HG02870 (cell line): ENCODE results near the gene KCNMA1.

Experiments used
- ATAC-seq: cut with Tn5 transposase; IDR thresholded peaks from one replicate; pipeline ENCODE4 v1.9.1; 2021; ENCODE audit warnings: mild to moderate bottlenecking, moderate library complexity; ENCODE audit not compliant: unreplicated experiment

Gene KCNMA1

GRCh38 chr10:77253556-77254064 lies 384.0 kb downstream of the KCNMA1 start:
- ATAC-seq, result no peak

DNA sequence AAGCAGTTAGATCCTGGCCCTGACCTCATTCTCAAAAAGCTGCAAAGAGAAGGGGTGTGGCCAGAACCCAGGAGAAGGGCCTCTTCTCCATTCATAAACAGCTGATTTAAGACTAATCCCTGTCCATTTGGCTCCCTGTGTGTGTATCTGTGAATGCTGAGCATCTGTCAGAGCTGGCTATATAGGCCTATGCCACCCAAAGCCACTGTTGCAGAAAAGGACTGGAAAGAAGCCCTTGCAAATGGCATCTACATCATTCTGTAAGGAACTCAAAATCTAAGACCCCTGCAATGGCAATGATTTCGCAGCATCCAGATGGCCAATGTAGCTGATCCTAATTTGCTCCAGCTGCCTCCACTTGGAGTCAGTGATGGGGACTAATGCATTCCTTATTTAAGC lies 384.5 kb downstream of the KCNMA1 start:
- no peak for ATAC-seq

GRCh38 chr10:77252380-77253146 lies 385.0 kb downstream of the KCNMA1 start:
- ATAC-seq, result no peak

DNA sequence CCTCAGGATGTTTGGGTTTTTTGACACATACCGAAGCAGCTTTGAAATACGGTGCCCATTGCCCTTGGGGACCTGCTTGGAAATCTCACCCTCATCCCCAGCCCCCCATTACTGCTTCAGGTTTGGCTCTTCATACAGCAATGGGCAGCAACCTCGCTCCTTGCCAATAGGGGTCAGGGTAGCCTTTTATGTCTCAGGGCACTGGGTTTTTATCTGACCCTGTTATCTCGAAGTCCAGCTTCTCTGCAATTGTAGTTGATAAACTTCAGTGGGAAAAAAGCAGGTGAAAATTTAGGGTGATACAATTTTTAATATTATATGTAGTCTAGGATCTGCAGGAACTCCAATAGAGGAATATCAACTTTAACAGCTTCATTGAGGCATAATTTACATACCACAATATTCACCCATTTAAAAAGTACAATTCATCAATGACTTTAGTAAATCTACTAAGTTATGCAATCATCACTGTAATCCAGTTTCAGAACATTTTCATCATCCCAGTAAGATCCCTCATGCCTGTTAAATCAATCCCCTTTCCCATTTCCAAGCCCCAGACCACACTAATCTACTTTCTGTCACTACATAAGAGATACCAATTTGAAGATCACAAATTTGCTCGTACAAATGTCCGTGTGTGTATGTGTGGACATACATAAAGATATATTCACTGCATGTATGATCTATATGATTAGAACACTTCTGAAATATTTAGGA lies 386.2 kb downstream of the KCNMA1 start:
- ATAC-seq, result no peak

DNA sequence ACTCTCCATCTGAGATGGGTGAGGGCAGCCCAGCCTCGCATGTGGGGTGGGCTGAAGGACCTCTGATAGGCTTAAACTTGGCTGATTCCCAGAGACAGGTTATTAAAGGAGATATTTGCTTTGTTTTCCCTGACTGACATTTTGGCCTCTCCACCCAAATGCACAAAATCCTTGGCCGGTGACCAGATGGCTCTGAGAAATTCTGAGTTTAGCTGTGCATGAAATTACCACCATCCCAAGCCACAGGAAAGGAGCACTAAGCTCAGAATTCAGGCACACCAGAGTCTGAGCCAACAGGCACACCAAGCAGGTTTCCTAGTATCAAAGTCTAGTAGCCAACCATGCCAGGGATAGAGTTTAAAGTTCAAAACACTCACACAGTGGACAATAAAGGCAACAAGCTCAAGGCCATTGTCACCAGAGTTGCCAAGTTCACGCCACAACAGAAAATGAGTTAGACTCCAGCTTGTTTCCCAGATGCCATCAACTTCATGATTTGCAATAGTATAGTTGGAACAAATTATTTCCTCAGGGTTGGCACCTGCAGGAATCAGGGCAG lies 387.6 kb downstream of the KCNMA1 start:
- no peak for ATAC-seq

GRCh38 chr10:77248104-77248790 lies 389.4 kb downstream of the KCNMA1 start:
- ATAC-seq, result no peak

GRCh38 chr10:77247031-77247990 lies 390.3 kb downstream of the KCNMA1 start:
- no peak for ATAC-seq

DNA sequence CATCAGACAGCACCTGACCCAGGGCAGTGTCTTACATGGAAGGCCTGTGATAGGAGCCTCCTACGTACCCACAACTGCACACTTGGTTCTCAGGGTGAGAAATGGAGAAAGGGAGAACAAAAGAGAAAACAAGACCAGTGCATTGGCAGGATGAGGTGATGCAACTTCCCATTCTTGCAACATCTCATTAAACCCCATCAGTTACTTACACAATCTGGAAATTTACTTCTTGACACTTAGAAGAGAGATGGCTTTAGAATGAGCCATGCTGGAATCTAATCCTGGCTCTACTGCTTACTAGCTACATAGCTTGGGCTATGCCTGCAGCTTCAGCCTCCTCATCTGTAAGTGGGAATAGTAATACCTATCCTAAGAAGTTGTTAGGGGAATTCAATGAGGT lies 391.7 kb downstream of the KCNMA1 start:
- no peak for ATAC-seq

DNA sequence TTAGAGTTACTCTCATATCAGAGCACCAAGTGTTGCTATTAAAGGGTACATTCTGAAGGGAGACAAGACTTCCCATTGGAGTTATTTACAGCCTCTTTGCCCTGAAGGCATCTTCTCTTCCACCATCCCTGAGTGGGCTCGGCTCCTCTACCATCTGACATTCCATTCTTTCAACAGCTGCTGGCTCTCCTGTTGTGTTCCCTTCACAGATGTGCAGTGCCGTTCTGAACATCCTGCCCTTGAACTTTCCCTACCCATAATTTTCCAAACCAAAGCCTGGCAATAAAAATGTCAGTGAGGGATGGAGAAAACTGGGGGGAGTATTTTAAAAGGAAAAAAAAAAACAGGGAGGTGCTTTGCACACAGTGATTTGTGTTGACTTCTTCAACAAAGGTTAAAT lies 392.9 kb downstream of the KCNMA1 start:
- ATAC-seq, result no peak

DNA sequence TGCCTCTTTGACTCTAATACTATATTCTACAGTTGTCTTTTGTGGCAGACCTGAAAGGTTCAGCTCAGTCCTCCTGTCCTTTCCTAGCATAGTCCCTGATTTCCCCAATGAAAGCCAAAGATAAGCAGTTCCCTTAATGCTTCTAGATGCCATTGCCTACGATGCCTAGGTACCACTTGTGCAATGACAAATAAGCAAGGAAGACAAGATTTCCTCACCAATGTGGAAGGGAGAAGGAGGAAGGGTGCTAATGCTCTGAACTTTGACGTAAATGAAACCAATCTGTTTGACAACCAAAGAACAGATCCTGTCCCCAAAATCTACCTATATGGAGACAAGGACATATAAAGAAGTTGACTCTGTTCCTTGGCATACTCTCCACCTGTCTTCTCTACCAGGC lies 393.3 kb downstream of the KCNMA1 start:
- no peak for ATAC-seq

DNA sequence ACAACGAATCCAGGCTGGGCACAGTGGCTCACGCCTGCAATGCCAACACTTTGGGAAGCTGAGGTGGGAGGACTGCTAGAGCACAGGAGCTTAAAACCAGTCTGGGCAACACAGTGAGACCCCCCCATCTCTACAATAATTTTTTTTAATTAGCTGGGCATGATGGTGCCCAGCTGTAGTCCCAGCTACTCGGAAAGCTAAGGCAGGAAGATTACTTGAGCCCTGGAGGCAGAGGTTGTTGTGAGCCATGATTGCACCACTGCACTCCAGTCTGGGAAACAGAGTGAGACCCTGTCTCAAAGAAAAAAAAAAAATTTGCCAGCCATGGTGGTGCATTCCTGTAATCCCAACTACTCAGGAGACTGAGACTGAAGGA lies 396.3 kb downstream of the KCNMA1 start:
- ATAC-seq, result no peak

DNA sequence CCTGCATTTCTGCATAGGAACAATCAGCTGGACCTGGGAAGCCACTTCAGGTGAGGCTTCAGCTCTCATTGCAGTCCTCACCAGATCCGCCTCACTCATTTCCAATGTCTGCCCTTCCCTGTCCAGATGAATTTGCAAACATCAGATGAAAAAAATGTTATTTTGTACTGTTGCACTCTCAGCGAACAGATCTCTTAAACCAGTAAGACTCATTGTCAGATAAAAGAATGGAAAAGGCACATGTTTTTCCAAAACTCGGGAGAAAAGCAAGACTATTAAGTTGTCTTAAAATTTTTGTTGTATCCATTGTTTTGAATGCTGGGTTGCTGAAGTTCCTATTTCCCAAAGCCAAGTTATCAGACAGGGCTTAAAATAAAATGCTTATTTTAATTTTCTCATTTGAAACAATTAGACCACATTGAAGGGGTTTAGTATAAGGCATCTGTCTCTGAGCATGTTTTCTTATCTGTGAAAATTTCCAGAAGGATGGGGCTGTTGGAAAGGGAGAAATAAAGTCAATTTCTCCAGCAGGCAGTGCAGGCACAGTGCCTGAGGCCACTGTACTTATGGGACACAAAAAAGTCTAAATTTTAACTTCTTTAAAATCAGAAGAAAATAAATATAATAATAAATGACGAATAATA lies 396.8 kb downstream of the KCNMA1 start:
- ATAC-seq, result no peak

GRCh38 chr10:77240041-77240652 lies 397.5 kb downstream of the KCNMA1 start:
- ATAC-seq, result no peak

- no peak for ATAC-seq
These were observed 400.5 kb downstream of the KCNMA1 start for GRCh38 chr10:77237120-77237519.

DNA sequence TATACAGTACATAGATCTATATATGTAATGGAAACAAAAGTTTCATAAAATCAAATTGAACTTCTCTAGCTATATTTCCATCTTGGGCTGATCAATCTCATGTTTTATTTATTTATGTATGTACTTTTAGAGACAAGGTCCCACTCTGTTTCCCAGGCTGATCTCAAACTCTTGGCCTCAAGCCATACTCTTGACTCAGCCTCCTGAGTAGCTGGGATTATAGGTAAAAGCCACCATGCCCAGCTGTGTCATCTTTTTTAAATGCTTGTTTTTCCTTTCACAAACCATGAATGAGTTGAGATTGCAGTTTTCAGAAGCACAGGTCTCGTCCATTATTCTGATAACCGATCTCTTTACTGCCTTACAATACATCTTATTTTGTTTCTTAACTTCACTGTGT lies 400.9 kb downstream of the KCNMA1 start:
- no peak for ATAC-seq

DNA sequence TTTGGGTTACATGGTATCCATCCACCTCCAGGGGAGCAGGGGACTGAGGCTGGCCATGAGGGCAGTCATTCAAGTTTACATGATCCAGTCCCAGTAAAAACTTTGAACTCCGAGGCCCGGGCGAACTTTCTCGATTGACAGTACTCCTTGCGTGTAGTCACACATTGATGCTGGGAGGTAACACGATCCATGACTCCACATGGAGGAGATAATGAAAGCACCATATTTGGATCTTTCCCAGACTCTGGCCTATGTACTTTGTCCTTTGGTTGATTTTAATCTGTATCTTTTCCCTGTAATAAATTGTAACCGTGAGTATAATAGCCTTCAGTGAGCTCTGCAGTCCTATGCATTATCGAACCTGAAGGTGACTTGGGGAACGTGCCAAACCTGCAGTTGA lies 401.6 kb downstream of the KCNMA1 start:
- ATAC-seq, result no peak

- no peak for ATAC-seq
These were observed 403.0 kb downstream of the KCNMA1 start for GRCh38 chr10:77234599-77234998.

GRCh38 chr10:77233466-77233865 lies 404.1 kb downstream of the KCNMA1 start:
- no peak for ATAC-seq

- peak; percentile 86 for ATAC-seq
These were observed 405.6 kb downstream of the KCNMA1 start for GRCh38 chr10:77231884-77232610.
